HG02798 (cell line): ENCODE results near the gene TAX1BP1.

ENCODE experiments used
- ATAC-seq: cut with Tn5 transposase; IDR thresholded peaks from one replicate; pipeline ENCODE4 v1.9.1; 2021; ENCODE audit warnings: mild to moderate bottlenecking; ENCODE audit not compliant: unreplicated experiment, poor library complexity

TAX1BP1 gene

GRCh38 chr7:27873981-27874957, 134.3 kb downstream of the TAX1BP1 start:
- ATAC-seq: no peak

DNA sequence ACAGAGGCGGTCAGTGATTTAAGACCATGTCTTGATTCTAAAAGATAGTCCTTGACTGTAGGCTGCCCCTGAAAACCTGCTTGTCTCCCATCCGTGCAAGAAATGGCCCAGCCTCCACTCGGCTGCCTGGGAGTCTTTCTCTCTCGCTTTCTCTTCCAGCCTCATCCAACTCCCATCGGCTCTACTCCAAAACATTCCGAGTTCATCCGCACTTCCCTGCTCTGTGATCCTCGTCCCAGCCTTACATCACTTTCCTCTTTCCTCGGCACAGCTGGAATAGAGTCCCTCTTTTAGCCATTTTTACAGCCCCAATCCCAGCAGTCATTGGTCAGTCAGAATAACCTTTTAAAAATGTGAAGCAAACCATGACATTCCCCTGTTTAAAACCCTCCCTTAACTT, 135.1 kb downstream of the TAX1BP1 start:
- ATAC-seq: no peak

GRCh38 chr7:27875832-27876231, 135.9 kb downstream of the TAX1BP1 start:
- ATAC-seq: no peak

GRCh38 chr7:27876756-27877155, 136.8 kb downstream of the TAX1BP1 start:
- ATAC-seq: no peak
